H1 (cell line): ENCODE measurements around the gene KCNJ4.

ENCODE experiments used
- CEBPB ChIP-seq: IDR thresholded peaks from 2 replicates; pipeline ENCODE4 v1.6.1; 2012; ENCODE audit warnings: low read depth, low read length
- EGR1 ChIP-seq: IDR thresholded peaks from 2 replicates; pipeline ENCODE4 v1.6.1; 2011; ENCODE audit warnings: low read depth, low read length, borderline replicate concordance
- EP300 ChIP-seq, 2 experiments: IDR thresholded peaks; 1 replicate in 1 of 2; 2 replicates in 1 of 2; pipeline ENCODE4 v1.6.1; 2011 to 2012; ENCODE audit warnings: low read depth in 2 of 2, low read length in 2 of 2, mild to moderate bottlenecking in 2 of 2, borderline replicate concordance in 1 of 2, inconsistent platforms in 1 of 2, moderate library complexity in 1 of 2
- EZH2 ChIP-seq: fragments of 200-600 bp; sonication (generic); IDR thresholded peaks from 2 replicates; pipeline ENCODE4 v1.7.1; 2012; ENCODE audit warnings: low read depth, mild to moderate bottlenecking, moderate library complexity, low read length, inconsistent platforms; ENCODE audit not compliant: severe bottlenecking
- GABPA ChIP-seq: IDR thresholded peaks from 2 replicates; pipeline ENCODE4 v1.6.1; 2011; ENCODE audit warnings: mild to moderate bottlenecking, low read length, moderate library complexity, borderline replicate concordance; ENCODE audit not compliant: insufficient read depth
- NANOG ChIP-seq: IDR thresholded peaks from 2 replicates; pipeline ENCODE4 v1.6.1; 2011; ENCODE audit warnings: low read length, low read depth, mild to moderate bottlenecking, inconsistent platforms; ENCODE audit not compliant: insufficient read depth, poor library complexity, severe bottlenecking
- POLR2A ChIP-seq, 2 experiments: IDR thresholded peaks; 1 replicate in 1 of 2; 2 replicates in 1 of 2; pipeline ENCODE4 v1.6.1; 2011; ENCODE audit warnings: low read depth in 2 of 2, low read length in 2 of 2, mild to moderate bottlenecking in 2 of 2; ENCODE audit errors: control extremely low read depth in 1 of 2
- RNF2 ChIP-seq: fragments of 200-900, 300-1000 bp; sonication (generic); IDR thresholded peaks from 2 replicates; pipeline ENCODE4 v1.7.1; 2016; ENCODE audit warnings: borderline replicate concordance, low read depth, mild to moderate bottlenecking, antibody characterized with exemption, low read length; ENCODE audit not compliant: poor library complexity, severe bottlenecking; ENCODE audit errors: missing control alignments
- TF ChIP-seq, protein P1 (sequence below), 3 experiments: IDR thresholded peaks; 1 replicate in 2 of 3; 2 replicates in 1 of 3; pipeline versions ENCODE4 v1.5.1 to v1.6.1; 2011; ENCODE audit warnings: low read length in 3 of 3, mild to moderate bottlenecking in 3 of 3, inconsistent platforms in 2 of 3, low read depth in 1 of 3, moderate library complexity in 1 of 3; ENCODE audit not compliant: insufficient read depth in 1 of 3; ENCODE audit errors: control extremely low read depth in 1 of 3
- TF ChIP-seq, protein P2 (sequence below): IDR thresholded peaks from 2 replicates; pipeline ENCODE4 v1.6.1; 2011; ENCODE audit warnings: low read length, improper control_type of control experiment
- TF ChIP-seq, protein P3 (sequence below): IDR thresholded peaks from 2 replicates; pipeline ENCODE4 v1.6.1; 2012; ENCODE audit warnings: low read length, inconsistent platforms
- TF ChIP-seq, protein P4 (sequence below): IDR thresholded peaks from 2 replicates; pipeline ENCODE4 v1.6.1; 2012; ENCODE audit warnings: inconsistent platforms

DNA sequence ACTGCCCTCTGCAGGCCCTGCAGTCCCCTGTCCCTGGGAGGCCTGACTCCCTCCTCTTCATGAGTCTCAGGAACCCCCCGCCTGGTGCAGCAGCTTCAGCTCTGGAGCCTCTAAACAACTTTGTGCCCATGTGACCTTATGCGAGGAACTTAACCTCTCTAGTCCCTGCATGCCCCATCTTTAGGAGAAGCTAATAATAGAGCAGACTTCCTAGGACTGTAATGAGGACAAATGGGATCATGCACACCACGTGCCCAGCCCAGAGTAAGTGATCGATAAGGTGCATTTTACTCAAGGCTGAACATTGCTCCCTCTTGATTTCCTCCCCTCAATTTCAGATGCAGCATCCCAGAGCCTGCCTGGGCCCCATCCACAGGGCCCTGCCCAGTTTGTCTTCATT lies 19.0 kb downstream of the KCNJ4 start:
- TF ChIP-seq, protein P1, sequence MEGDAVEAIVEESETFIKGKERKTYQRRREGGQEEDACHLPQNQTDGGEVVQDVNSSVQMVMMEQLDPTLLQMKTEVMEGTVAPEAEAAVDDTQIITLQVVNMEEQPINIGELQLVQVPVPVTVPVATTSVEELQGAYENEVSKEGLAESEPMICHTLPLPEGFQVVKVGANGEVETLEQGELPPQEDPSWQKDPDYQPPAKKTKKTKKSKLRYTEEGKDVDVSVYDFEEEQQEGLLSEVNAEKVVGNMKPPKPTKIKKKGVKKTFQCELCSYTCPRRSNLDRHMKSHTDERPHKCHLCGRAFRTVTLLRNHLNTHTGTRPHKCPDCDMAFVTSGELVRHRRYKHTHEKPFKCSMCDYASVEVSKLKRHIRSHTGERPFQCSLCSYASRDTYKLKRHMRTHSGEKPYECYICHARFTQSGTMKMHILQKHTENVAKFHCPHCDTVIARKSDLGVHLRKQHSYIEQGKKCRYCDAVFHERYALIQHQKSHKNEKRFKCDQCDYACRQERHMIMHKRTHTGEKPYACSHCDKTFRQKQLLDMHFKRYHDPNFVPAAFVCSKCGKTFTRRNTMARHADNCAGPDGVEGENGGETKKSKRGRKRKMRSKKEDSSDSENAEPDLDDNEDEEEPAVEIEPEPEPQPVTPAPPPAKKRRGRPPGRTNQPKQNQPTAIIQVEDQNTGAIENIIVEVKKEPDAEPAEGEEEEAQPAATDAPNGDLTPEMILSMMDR (IDR thresholded peaks at IDR 0.05; ENCODE audit: control extremely low read depth in 1 of 3, insufficient read depth in 1 of 3, low read depth in 1 of 3, low read length in 3 of 3), result no peak
- TF ChIP-seq CEBPB (no peak), EZH2 (no peak), POLR2A (IDR thresholded peaks at IDR 0.05; ENCODE audit: control extremely low read depth in 1 of 2, low read depth in 2 of 2, low read length in 2 of 2) (no peak), RNF2 (no peak), GABPA (no peak), NANOG (no peak), EP300 (IDR thresholded peaks at IDR 0.05; ENCODE audit: borderline replicate concordance in 1 of 2, low read depth in 2 of 2, low read length in 2 of 2) (no peak), EGR1 (no peak)
- TF ChIP-seq, protein P2, sequence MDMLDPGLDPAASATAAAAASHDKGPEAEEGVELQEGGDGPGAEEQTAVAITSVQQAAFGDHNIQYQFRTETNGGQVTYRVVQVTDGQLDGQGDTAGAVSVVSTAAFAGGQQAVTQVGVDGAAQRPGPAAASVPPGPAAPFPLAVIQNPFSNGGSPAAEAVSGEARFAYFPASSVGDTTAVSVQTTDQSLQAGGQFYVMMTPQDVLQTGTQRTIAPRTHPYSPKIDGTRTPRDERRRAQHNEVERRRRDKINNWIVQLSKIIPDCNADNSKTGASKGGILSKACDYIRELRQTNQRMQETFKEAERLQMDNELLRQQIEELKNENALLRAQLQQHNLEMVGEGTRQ, result no peak
- TF ChIP-seq, protein P3, sequence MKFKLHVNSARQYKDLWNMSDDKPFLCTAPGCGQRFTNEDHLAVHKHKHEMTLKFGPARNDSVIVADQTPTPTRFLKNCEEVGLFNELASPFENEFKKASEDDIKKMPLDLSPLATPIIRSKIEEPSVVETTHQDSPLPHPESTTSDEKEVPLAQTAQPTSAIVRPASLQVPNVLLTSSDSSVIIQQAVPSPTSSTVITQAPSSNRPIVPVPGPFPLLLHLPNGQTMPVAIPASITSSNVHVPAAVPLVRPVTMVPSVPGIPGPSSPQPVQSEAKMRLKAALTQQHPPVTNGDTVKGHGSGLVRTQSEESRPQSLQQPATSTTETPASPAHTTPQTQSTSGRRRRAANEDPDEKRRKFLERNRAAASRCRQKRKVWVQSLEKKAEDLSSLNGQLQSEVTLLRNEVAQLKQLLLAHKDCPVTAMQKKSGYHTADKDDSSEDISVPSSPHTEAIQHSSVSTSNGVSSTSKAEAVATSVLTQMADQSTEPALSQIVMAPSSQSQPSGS, result no peak
- TF ChIP-seq, protein P4, sequence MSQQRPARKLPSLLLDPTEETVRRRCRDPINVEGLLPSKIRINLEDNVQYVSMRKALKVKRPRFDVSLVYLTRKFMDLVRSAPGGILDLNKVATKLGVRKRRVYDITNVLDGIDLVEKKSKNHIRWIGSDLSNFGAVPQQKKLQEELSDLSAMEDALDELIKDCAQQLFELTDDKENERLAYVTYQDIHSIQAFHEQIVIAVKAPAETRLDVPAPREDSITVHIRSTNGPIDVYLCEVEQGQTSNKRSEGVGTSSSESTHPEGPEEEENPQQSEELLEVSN, result no peak
